Effector memory CD8-positive, alpha-beta T cell (primary cell): ENCODE data around the gene NDUFS1.
"Not testable (repeated sequence)": the region's sequence is repeated elsewhere in the genome, so short reads cannot be mapped to it uniquely, and the experiment has no call there.

Experiments
- ATAC-seq: fragments of 150-1000 bp; cut with Tn5 transposase; replicated peaks from 2 replicates; pipeline ENCODE4 v1.10.0; 2021; ENCODE audit warnings: mild to moderate bottlenecking, moderate library complexity
- DNase-seq, 3 experiments: peaks; one replicate each; pipeline ENCODE4 v3.0.0; 2021
- H3K27ac Mint-ChIP-seq, 2 donors: one replicate each; pipeline ENCODE4 v1.8.0; 2022; ENCODE audit warnings: mild to moderate bottlenecking in 2 of 2, mixed read lengths in 2 of 2, moderate library complexity in 2 of 2
- H3K27me3 Mint-ChIP-seq, 2 donors: one replicate each; pipeline ENCODE4 v1.8.0; 2022; ENCODE audit warnings: mixed read lengths in 2 of 2
- H3K36me3 Mint-ChIP-seq: one replicate; pipeline ENCODE4 v1.8.0; 2022; ENCODE audit warnings: mild to moderate bottlenecking, moderate library complexity, mixed read lengths; ENCODE audit not compliant: insufficient read depth
- H3K4me1 Mint-ChIP-seq, 2 donors: one replicate each; pipeline ENCODE4 v1.8.0; 2022; ENCODE audit warnings: low read depth in 2 of 2, mixed read lengths in 2 of 2
- H3K4me3 Mint-ChIP-seq, 2 donors: one replicate each; pipeline ENCODE4 v1.8.0; 2022; ENCODE audit warnings: mild to moderate bottlenecking in 2 of 2, mixed read lengths in 2 of 2, moderate library complexity in 2 of 2
- H3K9me3 Mint-ChIP-seq, 2 donors: one replicate each; pipeline ENCODE4 v1.8.0; 2022; ENCODE audit warnings: mixed read lengths in 2 of 2

Gene NDUFS1

DNA sequence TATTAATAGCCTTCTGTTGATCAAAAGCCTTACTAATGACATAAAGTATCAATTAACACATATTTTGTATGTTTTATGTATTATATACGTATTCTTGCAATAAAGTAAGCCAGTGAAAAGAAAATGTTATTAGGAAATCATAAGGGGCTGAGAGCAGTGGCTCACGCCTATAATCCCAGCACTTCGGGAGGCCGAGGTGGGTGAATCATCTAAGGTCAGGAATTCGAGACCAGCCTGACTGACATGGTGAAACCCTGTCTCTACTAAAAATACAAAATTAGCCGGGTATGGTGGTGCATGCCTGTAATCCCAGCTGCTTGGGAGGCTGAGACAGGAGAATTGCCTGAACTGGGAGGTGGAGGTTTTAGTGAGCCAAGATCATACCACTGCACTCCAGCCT, 22.3 kb upstream of the NDUFS1 start:
- not testable (repeated sequence) for H3K27ac Mint-ChIP-seq, ATAC-seq, H3K4me3 Mint-ChIP-seq, H3K36me3 Mint-ChIP-seq, H3K4me1 Mint-ChIP-seq, H3K9me3 Mint-ChIP-seq, DNase-seq
- H3K27me3 Mint-ChIP-seq: peaks cover 2 to 14% of the 10 kb centered on the region in 2 donors

DNA sequence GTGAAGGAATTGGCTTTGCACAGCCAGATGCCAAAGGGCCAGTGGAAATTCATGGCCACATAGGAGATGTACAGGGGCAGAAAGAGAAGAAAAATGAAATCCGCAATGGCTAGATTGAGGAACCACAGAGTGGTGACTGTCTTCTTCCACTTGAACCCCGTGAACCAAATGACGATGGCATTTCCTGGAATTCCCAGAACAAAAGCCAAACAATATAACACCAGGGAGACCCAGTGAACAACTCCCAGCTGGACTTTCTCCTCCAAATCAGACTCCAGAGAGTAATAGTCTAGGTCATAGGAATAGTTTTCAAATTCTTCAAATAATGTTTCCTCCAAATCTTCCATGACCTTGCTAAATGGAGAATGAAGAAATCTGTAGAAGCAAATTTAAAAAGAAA, 17.7 kb upstream of the NDUFS1 start:
- DNase-seq (no peak), ATAC-seq (no peak)
- Mint-ChIP-seq H3K9me3 (no peaks in the 10 kb centered on the region), H3K27ac (no peak overlapping the region), H3K4me3 (no peak overlapping the region), H3K36me3 (peaks cover 6% of the 10 kb centered on the region), H3K4me1 (no peaks in the 10 kb centered on the region), H3K27me3 (peaks cover 3 to 9% of the 10 kb centered on the region in 2 donors)

DNA sequence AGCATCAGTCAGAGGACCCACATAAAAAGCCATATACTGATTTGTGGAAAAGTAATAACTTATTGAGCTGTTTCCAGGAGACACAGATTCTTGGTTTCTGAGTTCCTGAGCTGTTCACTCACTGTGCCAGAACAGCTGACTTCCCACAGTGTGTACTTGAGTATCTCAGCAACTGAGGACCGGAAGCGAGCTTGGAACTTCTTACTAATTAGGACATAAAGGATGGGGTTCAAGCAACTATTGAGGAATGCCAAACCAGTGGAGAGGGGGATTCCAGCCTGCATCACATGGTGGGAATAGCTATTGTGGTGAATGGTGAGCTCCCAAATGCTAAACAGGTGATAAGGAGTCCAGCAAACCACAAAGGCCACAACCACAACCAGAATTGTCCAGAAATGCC, 16.9 kb upstream of the NDUFS1 start:
- Mint-ChIP-seq H3K4me1 (no peaks in the 10 kb centered on the region), H3K4me3 (no peak overlapping the region), H3K9me3 (no peaks in the 10 kb centered on the region), H3K27ac (no peak overlapping the region), H3K36me3 (peaks cover 6% of the 10 kb centered on the region), H3K27me3 (peaks cover 0 to 9% of the 10 kb centered on the region in 2 donors)
- ATAC-seq: no peak
- no peak for DNase-seq

DNA sequence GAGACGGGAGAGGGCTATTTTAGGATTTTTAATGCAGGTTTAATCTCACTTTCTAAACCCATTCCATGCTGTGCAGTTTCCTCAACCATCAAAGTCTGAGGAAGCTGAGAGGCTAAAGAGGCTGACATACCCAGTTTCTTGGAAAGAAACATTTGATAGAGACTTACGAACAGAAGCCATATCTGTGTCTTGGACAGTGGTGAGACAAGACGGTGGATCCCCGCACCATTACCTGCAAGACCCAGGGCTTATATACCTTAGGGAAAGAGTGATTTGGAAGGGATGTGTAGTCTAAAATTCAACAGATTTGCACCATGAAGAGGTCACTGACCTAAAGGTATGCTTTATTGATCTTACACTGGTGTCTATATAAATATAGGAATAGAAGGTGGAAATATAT, 13.9 kb upstream of the NDUFS1 start:
- Mint-ChIP-seq H3K4me1 (no peaks in the 10 kb centered on the region), H3K27me3 (peaks cover 0 to 9% of the 10 kb centered on the region in 2 donors), H3K27ac (no peak overlapping the region), H3K36me3 (peaks cover 6% of the 10 kb centered on the region), H3K4me3 (no peak overlapping the region), H3K9me3 (no peaks in the 10 kb centered on the region)
- ATAC-seq (no peak), DNase-seq (no peak)

DNA sequence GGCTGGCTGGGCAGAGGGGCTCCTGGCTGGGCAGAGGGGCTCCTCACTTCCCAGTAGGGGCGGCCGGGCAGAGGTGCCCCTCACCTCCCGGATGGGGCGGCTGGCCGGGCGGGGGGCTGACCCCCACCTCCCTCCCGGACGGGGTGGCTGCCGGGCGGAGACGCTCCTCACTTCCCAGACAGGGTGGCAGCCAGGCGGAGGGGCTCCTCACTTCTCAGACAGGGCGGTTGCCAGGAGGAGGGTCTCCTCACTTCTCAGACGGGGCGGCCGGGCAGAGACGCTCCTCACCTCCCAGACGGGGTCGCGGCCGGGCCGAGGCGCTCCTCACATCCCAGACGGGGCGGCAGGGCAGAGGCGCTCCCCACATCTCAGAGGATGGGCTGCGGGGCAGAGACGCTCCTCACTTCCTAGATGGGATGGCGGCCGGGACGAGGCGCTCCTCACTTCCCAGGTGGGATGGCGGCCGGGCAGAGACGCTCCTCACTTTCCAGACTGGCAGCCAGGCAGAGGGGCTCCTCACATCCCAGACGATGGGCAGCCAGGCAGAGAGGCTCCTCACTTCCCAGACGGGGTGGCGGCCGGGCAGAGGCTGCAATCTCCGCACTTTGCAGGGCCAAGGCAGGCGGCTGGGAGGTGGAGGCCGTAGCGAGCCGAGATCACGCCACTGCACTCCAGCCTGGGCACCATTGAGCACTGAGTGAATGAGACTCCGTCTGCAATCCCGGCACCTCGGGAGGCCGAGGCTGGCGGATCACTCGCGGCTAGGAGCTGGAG, 12.6 kb upstream of the NDUFS1 start:
- ATAC-seq, H3K36me3 Mint-ChIP-seq, DNase-seq, H3K27me3 Mint-ChIP-seq, H3K4me1 Mint-ChIP-seq, H3K4me3 Mint-ChIP-seq, H3K9me3 Mint-ChIP-seq, H3K27ac Mint-ChIP-seq: not testable (repeated sequence)

DNA sequence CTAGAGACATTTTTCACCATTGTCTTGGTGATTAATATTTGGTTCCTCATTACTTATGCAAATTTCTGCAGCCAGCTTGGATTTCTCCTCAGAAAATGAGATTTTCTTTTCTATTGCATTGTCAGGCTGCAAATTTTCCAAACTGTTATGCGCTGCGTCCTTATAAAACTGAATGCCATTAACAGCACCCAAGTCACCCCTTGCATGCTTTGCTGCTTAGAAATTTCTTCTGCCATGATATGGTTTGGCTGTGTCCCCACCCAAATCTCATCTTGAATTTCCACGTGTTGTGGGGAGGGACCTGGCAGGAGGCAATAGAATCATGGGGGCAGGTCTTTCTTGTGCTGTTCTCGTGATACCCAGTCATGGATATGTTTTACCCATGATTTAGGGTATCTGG, 9.0 kb upstream of the NDUFS1 start:
- H3K36me3 Mint-ChIP-seq: peaks cover 17% of the 10 kb centered on the region
- not testable (repeated sequence) for H3K9me3 Mint-ChIP-seq, H3K4me1 Mint-ChIP-seq, H3K4me3 Mint-ChIP-seq, H3K27me3 Mint-ChIP-seq, H3K27ac Mint-ChIP-seq, ATAC-seq, DNase-seq

DNA sequence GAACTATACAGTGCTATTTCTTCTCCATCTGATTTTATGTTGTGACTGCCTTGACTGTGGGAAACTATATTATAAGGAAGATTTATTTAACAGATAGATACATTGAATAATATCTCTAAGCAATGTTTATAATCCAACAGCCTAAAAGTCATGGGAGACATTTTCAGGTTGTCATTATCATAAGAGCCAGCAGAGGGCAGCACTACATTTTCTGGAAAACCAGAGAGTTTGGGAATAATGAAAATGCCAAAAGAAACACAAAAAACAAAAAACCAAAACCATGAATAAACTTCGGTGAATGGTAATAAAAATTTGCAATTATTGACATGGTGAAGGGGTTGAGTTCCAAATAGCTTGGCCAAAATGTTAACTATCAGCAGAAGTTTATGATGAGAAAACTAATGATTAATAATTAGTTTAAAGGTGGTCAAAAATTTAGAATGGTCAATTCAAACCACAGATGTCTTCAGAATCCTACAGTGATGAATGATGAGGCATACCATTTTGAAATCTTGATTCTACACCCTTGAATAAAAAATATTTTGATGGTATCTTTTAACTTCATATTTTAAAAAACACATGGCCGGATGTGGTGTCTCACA, 5.1 kb upstream of the NDUFS1 start:
- DNase-seq: peak; percentile 18 to 41 (median 31)
- no peak overlapping the region for H3K27ac Mint-ChIP-seq
- no peaks in the 10 kb centered on the region for H3K27me3 Mint-ChIP-seq
- no peaks in the 10 kb centered on the region for H3K9me3 Mint-ChIP-seq
- H3K4me3 Mint-ChIP-seq: no peak overlapping the region
- H3K4me1 Mint-ChIP-seq: peaks cover 10 to 26% of the 10 kb centered on the region in 2 donors
- H3K36me3 Mint-ChIP-seq: peaks cover 52% of the 10 kb centered on the region
- ATAC-seq: no peak

DNA sequence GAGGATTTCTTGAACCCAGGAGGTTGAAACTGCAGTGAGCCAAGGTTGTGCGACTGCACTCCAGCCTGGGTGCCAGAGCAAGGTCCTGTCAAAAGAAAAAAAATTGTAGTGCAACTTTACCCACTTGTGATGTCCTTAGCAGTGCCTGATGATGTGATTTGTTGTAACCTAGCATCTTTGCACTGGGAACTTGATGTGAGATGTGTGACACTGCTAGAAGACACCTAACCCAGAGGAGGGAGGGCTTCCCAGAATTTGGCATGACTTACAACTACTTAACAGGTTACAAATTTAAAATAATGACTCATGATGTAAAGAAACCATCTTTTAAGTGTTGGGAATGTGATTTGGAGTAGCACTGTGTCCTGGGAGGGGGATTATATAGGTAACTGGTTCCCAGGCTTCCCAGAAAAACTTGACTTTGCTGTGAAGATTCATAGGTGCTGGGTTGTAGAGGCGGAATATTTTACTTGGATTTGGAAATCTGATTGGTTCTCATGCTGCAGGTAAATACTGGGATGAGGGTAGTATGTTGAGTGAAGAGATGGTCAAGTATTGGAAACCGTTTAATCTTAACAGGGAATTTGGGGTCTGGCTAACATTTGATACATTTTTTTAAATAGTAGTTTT, 4.1 kb upstream of the NDUFS1 start:
- no peak for ATAC-seq
- H3K27me3 Mint-ChIP-seq: no peaks in the 10 kb centered on the region
- H3K27ac Mint-ChIP-seq: peak overlapping the region in 1 of 2 donors; percentile 19
- peaks cover 15 to 30% of the 10 kb centered on the region in 2 donors for H3K4me1 Mint-ChIP-seq
- H3K4me3 Mint-ChIP-seq: no peak overlapping the region
- peaks cover 58% of the 10 kb centered on the region for H3K36me3 Mint-ChIP-seq
- no peak for DNase-seq
- H3K9me3 Mint-ChIP-seq: no peaks in the 10 kb centered on the region

DNA sequence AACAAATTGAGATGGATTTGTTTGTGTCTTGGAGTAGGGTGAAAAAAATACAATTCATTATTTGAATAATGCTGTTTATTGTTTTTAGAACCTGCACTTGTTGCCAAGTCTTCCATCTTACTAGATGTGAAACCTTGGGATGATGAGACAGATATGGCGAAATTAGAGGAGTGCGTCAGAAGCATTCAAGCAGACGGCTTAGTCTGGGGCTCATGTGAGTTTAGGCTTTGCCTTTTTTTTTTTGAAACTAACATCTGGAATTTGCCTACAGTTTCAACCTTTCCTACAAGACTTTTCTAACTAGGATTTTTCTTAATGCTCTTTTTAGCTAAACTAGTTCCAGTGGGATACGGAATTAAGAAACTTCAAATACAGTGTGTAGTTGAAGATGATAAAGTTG, 3.2 kb upstream of the NDUFS1 start:
- Mint-ChIP-seq H3K4me1 (peaks cover 22 to 34% of the 10 kb centered on the region in 2 donors), H3K36me3 (peaks cover 59% of the 10 kb centered on the region)
- not testable (repeated sequence) for ATAC-seq, H3K27ac Mint-ChIP-seq, DNase-seq, H3K4me3 Mint-ChIP-seq, H3K9me3 Mint-ChIP-seq, H3K27me3 Mint-ChIP-seq

DNA sequence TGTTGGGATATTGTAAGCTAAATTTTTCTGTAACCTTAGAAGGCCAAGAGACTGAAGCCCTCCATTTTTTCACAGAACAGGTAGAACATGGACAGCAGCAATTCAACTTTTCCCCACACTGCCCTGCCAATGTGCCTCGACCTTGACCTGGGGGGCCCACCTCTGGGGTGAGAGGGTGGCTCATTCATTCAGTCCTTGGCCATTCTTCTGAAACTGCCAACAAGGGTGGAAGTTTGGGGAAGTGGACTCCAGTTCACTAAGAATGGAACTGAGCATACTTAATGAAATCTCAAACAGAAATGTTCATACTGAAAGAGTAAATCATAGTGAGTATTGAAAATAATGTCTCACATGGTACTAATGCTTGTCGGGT, 1.5 kb upstream of the NDUFS1 start:
- peaks cover 59% of the 10 kb centered on the region for H3K36me3 Mint-ChIP-seq
- DNase-seq (no peak), ATAC-seq (no peak)
- H3K4me3 Mint-ChIP-seq: peak overlapping the region; percentile 96 to 97
- peaks cover 22 to 40% of the 10 kb centered on the region in 2 donors for H3K4me1 Mint-ChIP-seq
- no peaks in the 10 kb centered on the region for H3K27me3 Mint-ChIP-seq
- no peaks in the 10 kb centered on the region for H3K9me3 Mint-ChIP-seq
- H3K27ac Mint-ChIP-seq: peak overlapping the region; percentile 98

DNA sequence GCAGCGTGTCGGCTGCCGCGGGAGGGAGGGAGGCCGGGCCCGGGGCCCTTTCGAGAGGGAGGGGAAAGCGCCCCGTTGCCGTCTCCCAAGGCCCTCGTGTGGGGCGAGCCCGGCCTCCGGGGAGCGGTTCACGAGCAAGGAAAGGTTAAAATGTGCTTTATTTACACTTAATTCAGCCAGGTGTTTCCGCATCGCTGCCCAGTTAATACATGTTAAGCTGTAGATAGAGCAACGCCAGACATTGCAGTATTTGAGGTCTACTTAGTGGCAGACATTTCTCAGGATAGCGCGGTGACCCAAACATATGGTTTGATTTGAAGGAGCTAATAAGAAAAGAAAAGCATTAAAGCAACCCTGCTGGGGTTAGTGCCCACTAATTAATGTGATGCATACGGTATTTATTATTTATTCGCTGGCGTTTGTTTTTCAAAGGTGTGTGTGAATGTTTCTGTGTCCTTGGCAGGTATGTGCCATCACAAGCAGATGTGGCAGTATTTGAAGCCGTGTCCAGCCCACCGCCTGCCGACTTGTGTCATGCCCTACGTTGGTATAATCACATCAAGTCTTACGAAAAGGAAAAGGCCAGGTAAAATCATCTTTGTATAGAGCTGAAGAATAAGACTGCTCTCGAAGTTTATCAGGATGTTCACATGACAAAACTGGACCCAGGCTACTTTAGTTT, 1.0 kb upstream of the NDUFS1 start:
- Mint-ChIP-seq H3K4me1 (peaks cover 22 to 40% of the 10 kb centered on the region in 2 donors), H3K27ac (peak overlapping the region; percentile 98), H3K36me3 (peaks cover 59% of the 10 kb centered on the region), H3K27me3 (no peaks in the 10 kb centered on the region), H3K9me3 (no peaks in the 10 kb centered on the region), H3K4me3 (peak overlapping the region; percentile 96 to 97)
- no peak for DNase-seq
- peak; percentile 60 for ATAC-seq

DNA sequence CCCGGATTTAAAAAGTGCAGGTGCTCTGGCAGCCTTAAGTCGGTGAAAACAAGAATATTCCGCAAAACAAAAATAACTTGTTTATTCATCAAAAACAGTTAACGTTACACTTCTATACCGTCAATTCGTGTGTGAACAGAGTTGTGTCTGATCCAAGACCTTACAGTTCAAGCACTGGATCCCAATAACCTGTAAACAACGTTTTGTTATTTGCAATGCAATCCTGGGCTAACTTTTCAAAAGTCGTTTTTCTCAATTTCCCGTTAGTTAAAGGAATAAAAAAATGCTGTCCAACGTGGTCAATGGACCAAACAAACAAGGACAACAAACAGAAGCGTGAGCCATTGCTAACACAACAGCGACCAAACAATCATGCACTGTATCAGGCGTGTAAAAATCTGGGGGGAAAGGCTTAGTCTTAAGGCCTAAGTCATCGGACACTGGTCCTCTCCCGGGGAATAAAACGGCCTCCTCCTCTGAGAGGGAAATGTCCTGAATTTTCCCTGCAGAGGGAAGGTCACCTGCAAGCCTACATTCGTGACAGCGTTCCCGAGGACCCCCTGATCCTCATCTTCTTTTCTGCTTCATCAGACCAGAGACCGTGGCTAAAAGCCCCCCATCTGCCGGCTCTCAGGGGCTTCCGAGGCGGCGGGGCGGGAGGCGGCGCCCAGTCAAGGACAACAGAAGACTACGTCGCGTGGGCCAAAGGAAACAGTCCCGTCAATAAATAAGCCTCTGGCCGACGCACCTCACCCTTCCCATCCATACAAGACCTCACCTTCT, 490 bp downstream of the NDUFS1 start:
- ATAC-seq: no peak
- no peak for DNase-seq
- Mint-ChIP-seq H3K27ac (peak overlapping the region; percentile 98), H3K9me3 (no peaks in the 10 kb centered on the region), H3K4me1 (peaks cover 27 to 46% of the 10 kb centered on the region in 2 donors), H3K4me3 (peak overlapping the region; percentile 96 to 97), H3K27me3 (no peaks in the 10 kb centered on the region), H3K36me3 (peaks cover 53% of the 10 kb centered on the region)

DNA sequence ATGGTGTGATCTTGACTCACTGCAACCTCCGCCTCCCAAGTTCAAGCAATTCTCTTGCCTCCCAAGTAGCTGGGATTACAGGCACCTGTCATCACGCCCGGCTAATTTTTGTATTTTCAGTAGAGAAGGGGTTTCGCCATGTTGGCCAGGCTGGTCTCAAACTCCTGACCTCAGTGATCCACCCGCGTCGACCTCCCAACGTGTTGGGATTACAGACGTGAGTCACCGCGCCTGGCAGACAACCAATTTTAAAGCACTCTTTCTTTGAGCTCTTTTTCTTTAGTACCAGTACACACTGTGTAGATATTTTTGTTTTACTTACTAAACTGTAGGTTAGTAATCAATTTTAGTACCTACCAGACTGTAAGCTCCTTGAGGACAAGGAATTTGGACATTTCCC, 2.2 kb downstream of the NDUFS1 start:
- Mint-ChIP-seq H3K27ac (peak overlapping the region in 1 of 2 donors; percentile 98), H3K36me3 (peaks cover 46% of the 10 kb centered on the region), H3K4me3 (peak overlapping the region in 1 of 2 donors; percentile 47), H3K4me1 (peaks cover 25 to 34% of the 10 kb centered on the region in 2 donors)
- not testable (repeated sequence) for DNase-seq, H3K9me3 Mint-ChIP-seq, H3K27me3 Mint-ChIP-seq, ATAC-seq
